K562 (cell line): ENCODE data around the gene GYPC. TPM values are rescaled to one million over a fixed set of nuclear protein-coding genes. Genes with fewer than 3 reads are reported as not detected.

Source experiments
- CBFA2T2 ChIP-seq: fragments of 450-650 bp; conservative IDR thresholded peaks from 2 replicates; pipeline ENCODE4 v1.6.1; 2017; ENCODE audit warnings: mild to moderate bottlenecking
- EHMT2 ChIP-seq: fragments of 450-650 bp; IDR thresholded peaks from 2 replicates; pipeline ENCODE4 v1.6.1; 2018; ENCODE audit warnings: antibody characterized with exemption
- FOXJ3 ChIP-seq: sonication (generic); formaldehyde crosslinking; IDR thresholded peaks from 2 replicates; pipeline ENCODE4 v1.4.0; 2020; ENCODE audit warnings: mild to moderate bottlenecking, missing genetic modification reagents
- FOXK1 ChIP-seq: sonication (generic); formaldehyde crosslinking; IDR thresholded peaks from 2 replicates; pipeline ENCODE4 v1.8.0; 2022; ENCODE audit warnings: missing genetic modification reagents, mild to moderate bottlenecking, borderline replicate concordance
- HDAC8 ChIP-seq: fragments of 450-650 bp; IDR thresholded peaks from 2 replicates; pipeline ENCODE4 v1.6.1; 2016; ENCODE audit warnings: mild to moderate bottlenecking, missing genetic modification characterization, moderate library complexity, missing compliant biosample characterization
- KLF16 ChIP-seq: IDR thresholded peaks from 2 replicates; pipeline ENCODE4 v1.6.1; 2016; ENCODE audit warnings: antibody characterized with exemption
- MAZ ChIP-seq, 2 experiments: fragments of 450-650 bp in 1 of 2; sonication (generic) in 1 of 2; formaldehyde crosslinking; IDR thresholded peaks in 1 of 2; conservative IDR thresholded peaks in 1 of 2; 2 replicates each; pipeline versions ENCODE4 v1.4.0 to v1.5.0; 2020; ENCODE audit warnings: mild to moderate bottlenecking in 1 of 2, missing genetic modification reagents in 1 of 2
- MTA2 ChIP-seq: fragments of 450-650 bp; IDR thresholded peaks from 2 replicates; pipeline ENCODE4 v1.6.1; 2016; ENCODE audit warnings: low read depth
- POLR2AphosphoS5 ChIP-seq: IDR thresholded peaks from 2 replicates; pipeline ENCODE4 v1.6.1; 2011; ENCODE audit warnings: mild to moderate bottlenecking, low read depth, low read length, moderate library complexity; ENCODE audit not compliant: control insufficient read depth, insufficient read depth
- SMAD4 ChIP-seq: fragments of 250-450 bp; sonication (Bioruptor Pico); conservative IDR thresholded peaks from 2 replicates; pipeline ENCODE4 v1.8.0; 2021; ENCODE audit warnings: inconsistent platforms, mild to moderate bottlenecking, moderate library complexity
- SMARCA4 ChIP-seq: fragments of 450-650 bp; IDR thresholded peaks from 2 replicates; pipeline ENCODE4 v1.6.1; 2016
- SMARCA5 ChIP-seq: fragments of 450-650 bp; IDR thresholded peaks from 2 replicates; pipeline ENCODE4 v1.6.1; 2016
- SRSF3 ChIP-seq: fragments of 200-400 bp; formaldehyde crosslinking; IDR thresholded peaks from 2 replicates; pipeline ENCODE4 v1.6.1; 2016; ENCODE audit warnings: mild to moderate bottlenecking, low read length, moderate library complexity; ENCODE audit not compliant: insufficient read depth
- STAT5A ChIP-seq: IDR thresholded peaks from 2 replicates; pipeline ENCODE4 v1.6.1; 2012; ENCODE audit warnings: low read length, inconsistent platforms, borderline replicate concordance
- TAL1 ChIP-seq: fragments of 450-650 bp; IDR thresholded peaks from 2 replicates; pipeline ENCODE4 v1.6.1; 2016; ENCODE audit warnings: mild to moderate bottlenecking
- TBL1XR1 ChIP-seq, 2 experiments: IDR thresholded peaks; 2 replicates each; pipeline ENCODE4 v1.6.1; 2012; ENCODE audit warnings: improper control_type of control experiment in 2 of 2, low read length in 2 of 2, mild to moderate bottlenecking in 1 of 2
- ZBTB49 ChIP-seq: sonication (generic); formaldehyde crosslinking; IDR thresholded peaks from 2 replicates; pipeline ENCODE4 v1.8.0; 2022; ENCODE audit warnings: missing genetic modification reagents, mild to moderate bottlenecking, borderline replicate concordance
- ZFX ChIP-seq: sonication (generic); formaldehyde crosslinking; IDR thresholded peaks from 2 replicates; pipeline ENCODE4 v1.8.0; 2022; ENCODE audit warnings: mild to moderate bottlenecking, missing genetic modification reagents, moderate library complexity
- ZNF398 ChIP-seq: fragments of 250-450 bp; sonication (Bioruptor Pico); IDR thresholded peaks from 2 replicates; pipeline ENCODE4 v1.8.0; 2021; ENCODE audit warnings: moderate library complexity, mild to moderate bottlenecking, inconsistent platforms
- ZNF41 ChIP-seq: fragments of 250-450 bp; sonication (Bioruptor Pico); conservative IDR thresholded peaks from 2 replicates; pipeline ENCODE4 v1.4.0; 2020; ENCODE audit warnings: mild to moderate bottlenecking
- ZNF444 ChIP-seq: fragments of 250-450 bp; sonication (Bioruptor Pico); IDR thresholded peaks from 2 replicates; pipeline ENCODE4 v1.4.0; 2020; ENCODE audit warnings: mild to moderate bottlenecking, moderate library complexity
- ZNF592 ChIP-seq: fragments of 450-650 bp; IDR thresholded peaks from 2 replicates; pipeline ENCODE4 v1.6.1; 2017; ENCODE audit warnings: antibody characterized with exemption, mild to moderate bottlenecking
- polyA plus RNA-seq, 8 experiments: library from polyadenylated mRNA; depleted of rRNA in 4 of 8; stranded (reverse) in 5 of 8; unstranded in 3 of 8; fragments of >200 nt; fragmentation: Nextera tagmentation in 2 of 8; fragmentation: Illumina TruSeq in 1 of 8; extraction: Ambion mirVana in 2 of 8; extraction: Trizol in 1 of 8; gene quantifications; 2 replicates each; pipeline versions ENCODE4 v1.2.1 to v1.2.3, GENCODE V29; 2011 to 2014; ENCODE audit warnings: inconsistent platforms in 1 of 8, missing spikeins in 1 of 8
- total RNA-seq, 7 experiments: library from RNA; depleted of rRNA in 6 of 7; stranded (reverse); fragments of >200 nt in 6 of 7; fragmentation: Illumina TruSeq in 2 of 7; extraction: Trizol in 2 of 7; gene quantifications; 2 replicates each; pipeline versions ENCODE4 v1.2.1 to v1.2.3, GENCODE V29; 2011 to 2021; ENCODE audit warnings: low replicate concordance in 1 of 7

The GYPC gene
- total and polyA plus RNA-seq, 9 of the 15 experiments (the other 6 are each of a cell fraction or from before 2014, with no cell fraction given) = 50.6 to 282 (median 194) TPM

GRCh38 chr2:126650994-126651393 lies 5.0 kb upstream of the GYPC start (continued):
- TF ChIP-seq MAZ (CRISPR knock-in tag; conservative IDR thresholded peaks at IDR 0.05 in 1 of 2, IDR thresholded peaks at IDR 0.05 in 1 of 2) (0 out of 4 replicates have a peak, but pooled peaks of 1 of the 2 experiments have one; percentile 39), ZNF444 (CRISPR knock-in tag) (0 out of 2 replicates have a peak, but pooled peaks have one; percentile 32), SMAD4 (peak; percentile 27; the same call in 1 of the 2 replicates), CBFA2T2 (peak; percentile 73), TAL1 (peak; percentile 75), HDAC8 (tag) (no peak), MTA2 (peak; percentile 67), KLF16 (peak; percentile 65; the same call in 1 of the 2 replicates), SRSF3 (no peak), FOXJ3 (CRISPR knock-in tag) (peak; percentile 33; the same call in 1 of the 2 replicates), FOXK1 (CRISPR knock-in tag) (no peak), SMARCA4 (peak; percentile 70; the same call in 1 of the 2 replicates), STAT5A (peak; percentile 46; the same call in 1 of the 2 replicates), ZNF398 (no peak), TBL1XR1 (IDR thresholded peaks at IDR 0.05; ENCODE audit: low read length in 2 of 2) (peak in 1 of 2 experiments; percentile 54; a peak in 1 of 4 replicates), POLR2AphosphoS5 (peak; percentile 49; the same call in 1 of the 2 replicates), ZNF592 (peak; percentile 61), EHMT2 (0 out of 2 replicates have a peak, but pooled peaks have one; percentile 27), ZNF41 (CRISPR knock-in tag) (no peak), ZFX (CRISPR knock-in tag) (peak; percentile 86), ZBTB49 (CRISPR knock-in tag) (no peak), SMARCA5 (no peak)
